ENCODE data around the gene ODAD4. TPM values are rescaled to one million over a fixed set of nuclear protein-coding genes. Genes with fewer than 3 reads are reported as not detected.

The ODAD4 gene
- total RNA-seq, 1 experiment from 2014 or later = 0.69 TPM

DNA sequence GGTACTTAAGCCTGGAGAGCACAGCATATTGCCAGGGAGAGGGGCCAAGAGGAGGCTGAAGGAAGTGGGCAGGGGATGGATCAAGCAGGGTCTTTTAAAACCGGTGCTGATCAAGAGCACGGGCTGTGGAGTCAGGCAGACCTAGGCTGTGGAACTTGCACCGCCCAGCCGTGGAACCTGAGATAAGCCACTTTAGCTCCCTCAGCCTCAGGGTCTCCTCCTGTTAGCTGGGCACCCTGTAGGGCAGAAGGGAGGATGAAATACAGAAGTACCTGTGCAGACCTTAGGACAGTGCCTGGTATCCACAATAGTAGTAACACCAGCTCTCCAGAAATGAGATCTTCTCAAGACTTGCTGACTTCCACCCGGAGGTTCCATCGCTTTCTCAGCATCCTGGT is 9.3 kb downstream of the ODAD4 start:
- no peak overlapping the region for H3K4me3 ChIP-seq (ENCODE audit: low read depth in 2 of 2, low read length in 2 of 2)
- intact Hi-C loops (cut with micrococcal nuclease; ENCODE audit: unreplicated experiment) = no loop called here
- no peaks in the 10 kb centered on the region for H3K9me3 ChIP-seq (ENCODE audit: control insufficient read depth, insufficient read depth, low read depth, low read length)
- H3K36me3 ChIP-seq (ENCODE audit: control insufficient read depth, insufficient read depth, low read length) = no peaks in the 10 kb centered on the region
- DNase-seq (ENCODE audit: low read depth, low spot score) (no peak), ATAC-seq (no peak)
- TF ChIP-seq POLR2AphosphoS5 (IDR thresholded peaks at IDR 0.05; ENCODE audit: low read depth, low read length) (no peak), SIN3A (IDR thresholded peaks at IDR 0.05; ENCODE audit: borderline replicate concordance, insufficient read depth, low read depth, low read length) (no peak), TCF7L2 (IDR thresholded peaks at IDR 0.05; ENCODE audit: low read depth, low read length) (no peak)
- TF ChIP-seq, protein P1, sequence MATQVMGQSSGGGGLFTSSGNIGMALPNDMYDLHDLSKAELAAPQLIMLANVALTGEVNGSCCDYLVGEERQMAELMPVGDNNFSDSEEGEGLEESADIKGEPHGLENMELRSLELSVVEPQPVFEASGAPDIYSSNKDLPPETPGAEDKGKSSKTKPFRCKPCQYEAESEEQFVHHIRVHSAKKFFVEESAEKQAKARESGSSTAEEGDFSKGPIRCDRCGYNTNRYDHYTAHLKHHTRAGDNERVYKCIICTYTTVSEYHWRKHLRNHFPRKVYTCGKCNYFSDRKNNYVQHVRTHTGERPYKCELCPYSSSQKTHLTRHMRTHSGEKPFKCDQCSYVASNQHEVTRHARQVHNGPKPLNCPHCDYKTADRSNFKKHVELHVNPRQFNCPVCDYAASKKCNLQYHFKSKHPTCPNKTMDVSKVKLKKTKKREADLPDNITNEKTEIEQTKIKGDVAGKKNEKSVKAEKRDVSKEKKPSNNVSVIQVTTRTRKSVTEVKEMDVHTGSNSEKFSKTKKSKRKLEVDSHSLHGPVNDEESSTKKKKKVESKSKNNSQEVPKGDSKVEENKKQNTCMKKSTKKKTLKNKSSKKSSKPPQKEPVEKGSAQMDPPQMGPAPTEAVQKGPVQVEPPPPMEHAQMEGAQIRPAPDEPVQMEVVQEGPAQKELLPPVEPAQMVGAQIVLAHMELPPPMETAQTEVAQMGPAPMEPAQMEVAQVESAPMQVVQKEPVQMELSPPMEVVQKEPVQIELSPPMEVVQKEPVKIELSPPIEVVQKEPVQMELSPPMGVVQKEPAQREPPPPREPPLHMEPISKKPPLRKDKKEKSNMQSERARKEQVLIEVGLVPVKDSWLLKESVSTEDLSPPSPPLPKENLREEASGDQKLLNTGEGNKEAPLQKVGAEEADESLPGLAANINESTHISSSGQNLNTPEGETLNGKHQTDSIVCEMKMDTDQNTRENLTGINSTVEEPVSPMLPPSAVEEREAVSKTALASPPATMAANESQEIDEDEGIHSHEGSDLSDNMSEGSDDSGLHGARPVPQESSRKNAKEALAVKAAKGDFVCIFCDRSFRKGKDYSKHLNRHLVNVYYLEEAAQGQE (IDR thresholded peaks at IDR 0.05; ENCODE audit: insufficient read depth in 1 of 2, low read depth in 2 of 2, low read length in 1 of 2) = no peak
- TF ChIP-seq, protein P2, sequence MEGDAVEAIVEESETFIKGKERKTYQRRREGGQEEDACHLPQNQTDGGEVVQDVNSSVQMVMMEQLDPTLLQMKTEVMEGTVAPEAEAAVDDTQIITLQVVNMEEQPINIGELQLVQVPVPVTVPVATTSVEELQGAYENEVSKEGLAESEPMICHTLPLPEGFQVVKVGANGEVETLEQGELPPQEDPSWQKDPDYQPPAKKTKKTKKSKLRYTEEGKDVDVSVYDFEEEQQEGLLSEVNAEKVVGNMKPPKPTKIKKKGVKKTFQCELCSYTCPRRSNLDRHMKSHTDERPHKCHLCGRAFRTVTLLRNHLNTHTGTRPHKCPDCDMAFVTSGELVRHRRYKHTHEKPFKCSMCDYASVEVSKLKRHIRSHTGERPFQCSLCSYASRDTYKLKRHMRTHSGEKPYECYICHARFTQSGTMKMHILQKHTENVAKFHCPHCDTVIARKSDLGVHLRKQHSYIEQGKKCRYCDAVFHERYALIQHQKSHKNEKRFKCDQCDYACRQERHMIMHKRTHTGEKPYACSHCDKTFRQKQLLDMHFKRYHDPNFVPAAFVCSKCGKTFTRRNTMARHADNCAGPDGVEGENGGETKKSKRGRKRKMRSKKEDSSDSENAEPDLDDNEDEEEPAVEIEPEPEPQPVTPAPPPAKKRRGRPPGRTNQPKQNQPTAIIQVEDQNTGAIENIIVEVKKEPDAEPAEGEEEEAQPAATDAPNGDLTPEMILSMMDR (IDR thresholded peaks at IDR 0.05) = no peak
- in situ Hi-C loops (cut with HindIII; ENCODE audit: low pct_unique_long_range_greater_than_20kb, low sequenced_read_pairs) = no loop called here
- ChIA-PET POLR2A (no interaction called here), CTCF (no interaction called here)
- no peaks in the 10 kb centered on the region for H3K27me3 ChIP-seq (ENCODE audit: control insufficient read depth, insufficient read depth, low read length)
- no TSS peak for BruUV-seq (replicated peaks)
- H3K4me1 ChIP-seq (ENCODE audit: control insufficient read depth, insufficient read depth, low read length) = no peaks in the 10 kb centered on the region
- no peak overlapping the region for H3K27ac ChIP-seq (ENCODE audit: low read length)

DNA sequence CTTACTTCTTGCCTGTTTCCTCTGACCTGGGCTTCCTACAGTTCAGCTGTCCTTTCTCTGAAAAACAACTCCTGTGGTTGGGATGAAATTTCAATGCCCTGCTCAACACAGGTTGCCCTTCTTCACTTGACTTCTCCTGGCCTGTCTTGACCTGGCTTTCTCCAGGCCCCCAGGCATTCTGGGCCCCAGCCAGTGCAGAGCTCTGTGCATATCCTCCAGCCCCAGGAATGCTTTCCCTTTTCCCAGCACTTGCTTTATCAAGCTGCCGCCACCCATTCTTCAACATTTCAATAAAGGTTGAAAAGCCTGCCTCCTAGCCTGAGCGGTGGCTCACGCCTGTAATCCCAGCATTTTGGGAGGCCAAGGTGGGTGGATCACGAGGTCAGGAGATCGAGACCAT is 10.8 kb downstream of the ODAD4 start:
- ChIA-PET CTCF (no interaction called here), POLR2A (no interaction called here)
- Histone ChIP-seq H3K27ac (ENCODE audit: low read length) (no peak overlapping the region), H3K27me3 (ENCODE audit: control insufficient read depth, insufficient read depth, low read length) (no peaks in the 10 kb centered on the region), H3K9me3 (ENCODE audit: control insufficient read depth, insufficient read depth, low read depth, low read length) (no peaks in the 10 kb centered on the region), H3K36me3 (ENCODE audit: control insufficient read depth, insufficient read depth, low read length) (no peaks in the 10 kb centered on the region), H3K4me1 (ENCODE audit: control insufficient read depth, insufficient read depth, low read length) (no peaks in the 10 kb centered on the region), H3K4me3 (ENCODE audit: low read depth in 2 of 2, low read length in 2 of 2) (no peak overlapping the region)
- in situ Hi-C loops (cut with HindIII; ENCODE audit: low pct_unique_long_range_greater_than_20kb, low sequenced_read_pairs) (no loop called here), intact Hi-C loops (cut with micrococcal nuclease; ENCODE audit: unreplicated experiment) (no loop called here)
- DNase-seq (ENCODE audit: low read depth, low spot score) (no peak), ATAC-seq (no peak)
- TF ChIP-seq POLR2AphosphoS5 (IDR thresholded peaks at IDR 0.05; ENCODE audit: low read depth, low read length) (no peak), TCF7L2 (IDR thresholded peaks at IDR 0.05; ENCODE audit: low read depth, low read length) (no peak), SIN3A (IDR thresholded peaks at IDR 0.05; ENCODE audit: borderline replicate concordance, insufficient read depth, low read depth, low read length) (no peak)
- TF ChIP-seq, protein P2 (IDR thresholded peaks at IDR 0.05) = no peak
- TF ChIP-seq, protein P1 (IDR thresholded peaks at IDR 0.05; ENCODE audit: insufficient read depth in 1 of 2, low read depth in 2 of 2, low read length in 1 of 2) = no peak
- BruUV-seq (replicated peaks) = no TSS peak

Data from Panc1 (cell line).